Epithelial cell of proximal tubule (primary cell): Measurements from ENCODE around the gene HNRNPAB. TPM values are rescaled to one million over a fixed set of nuclear protein-coding genes. Genes with fewer than 3 reads are reported as not detected.
"Not testable (repeated sequence)": the region's sequence is repeated elsewhere in the genome, so short reads cannot be mapped to it uniquely, and the experiment has no call there.

Experiments used
- DNase-seq: peaks from one replicate; pipeline ENCODE4 v3.0.0-alpha.2; 2011; ENCODE audit warnings: low read depth
- H3K4me3 ChIP-seq: 2 replicates; pipeline ENCODE4 v1.5.1; 2011; ENCODE audit warnings: low read depth, mild to moderate bottlenecking, low read length
- CTCF ChIP-seq: conservative IDR thresholded peaks from 2 replicates; pipeline ENCODE4 v1.5.1; 2012; ENCODE audit warnings: low read depth, mild to moderate bottlenecking, low read length
- total RNA-seq: library from RNA; depleted of rRNA; stranded (reverse); fragments of >200 nt; gene quantifications from 2 replicates; pipeline ENCODE4 v1.2.3, GENCODE V29; 2015

Gene HNRNPAB
- total RNA-seq, 1 donor from 2014 or later: 189 TPM

- no peak for TF ChIP-seq CTCF
- no peak overlapping the region for H3K4me3 ChIP-seq
- DNase-seq: no peak
These were observed 10.3 kb upstream of the HNRNPAB start for GRCh38 chr5:178194026-178194425.

DNA sequence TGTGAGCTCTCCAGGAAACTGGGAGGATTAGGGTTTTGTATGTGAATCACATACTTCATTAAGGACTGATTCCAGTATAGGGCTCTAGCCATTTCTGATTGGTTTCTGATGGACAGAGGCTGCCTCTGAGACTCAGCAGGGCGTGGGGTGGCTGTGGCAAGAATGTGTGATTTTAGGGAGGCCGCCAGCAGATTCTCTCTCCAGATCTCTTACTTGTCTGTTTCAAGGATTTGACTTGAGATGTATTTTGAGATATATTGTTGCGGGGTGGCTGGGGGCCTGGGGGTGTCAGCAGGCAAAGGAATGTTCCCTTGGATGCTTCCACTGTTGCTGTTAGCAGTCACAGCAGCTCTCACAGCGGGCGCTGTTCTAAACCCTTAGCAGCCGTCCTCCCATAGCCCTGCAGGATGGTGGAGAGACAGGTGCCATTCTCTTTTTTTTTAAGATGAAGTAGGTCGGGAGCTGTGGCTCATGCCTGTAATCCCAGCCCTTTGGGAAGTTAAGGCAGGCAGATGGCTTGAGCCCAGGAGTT lies 8.0 kb upstream of the HNRNPAB start:
- no peak for DNase-seq
- TF ChIP-seq CTCF: no peak
- H3K4me3 ChIP-seq: no peak overlapping the region

GRCh38 chr5:178196986-178197385 lies 7.3 kb upstream of the HNRNPAB start:
- H3K4me3 ChIP-seq: no peak overlapping the region
- no peak for DNase-seq
- peak; percentile 52 for TF ChIP-seq CTCF

DNA sequence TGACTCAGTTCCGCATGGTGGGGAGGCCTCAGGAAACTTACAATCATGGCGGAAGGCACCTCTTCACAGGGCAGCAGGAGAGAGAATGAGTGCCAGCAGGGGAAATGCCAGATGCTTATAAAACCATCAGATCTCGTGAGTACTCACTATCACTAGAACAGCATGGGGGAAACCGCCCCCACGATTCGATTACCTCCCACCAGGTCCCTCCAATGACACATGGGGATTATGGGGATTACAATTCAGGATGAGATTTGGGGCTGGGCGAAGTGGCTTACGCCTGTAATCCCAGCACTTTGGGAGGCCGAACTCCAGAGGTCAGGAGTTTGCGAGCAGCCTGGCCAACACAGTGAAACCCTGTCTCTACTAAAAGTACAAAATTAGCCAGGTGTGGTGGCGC lies 6.2 kb upstream of the HNRNPAB start:
- H3K4me3 ChIP-seq, DNase-seq: not testable (repeated sequence)

DNA sequence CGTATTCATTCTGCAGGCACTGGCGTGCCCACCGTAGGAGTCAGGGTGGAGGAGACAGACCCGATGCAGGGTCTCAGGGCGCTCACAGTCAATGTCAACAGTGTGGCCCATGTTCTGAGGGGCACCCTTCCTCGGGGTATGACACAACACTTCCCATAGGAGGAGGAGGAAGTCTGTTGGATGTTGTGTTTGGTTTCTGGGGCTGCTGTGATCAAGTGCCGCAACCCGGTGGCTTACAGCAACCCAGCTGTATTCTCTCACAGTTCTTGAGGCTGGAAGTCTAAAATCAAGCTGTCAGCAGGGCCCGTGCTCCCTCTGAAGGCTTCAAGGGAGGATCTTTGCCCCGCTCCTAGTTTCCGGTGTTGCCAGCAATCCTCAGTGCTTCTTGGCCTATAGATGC lies 5.6 kb upstream of the HNRNPAB start:
- no peak for TF ChIP-seq CTCF
- H3K4me3 ChIP-seq: no peak overlapping the region
- DNase-seq: no peak

DNA sequence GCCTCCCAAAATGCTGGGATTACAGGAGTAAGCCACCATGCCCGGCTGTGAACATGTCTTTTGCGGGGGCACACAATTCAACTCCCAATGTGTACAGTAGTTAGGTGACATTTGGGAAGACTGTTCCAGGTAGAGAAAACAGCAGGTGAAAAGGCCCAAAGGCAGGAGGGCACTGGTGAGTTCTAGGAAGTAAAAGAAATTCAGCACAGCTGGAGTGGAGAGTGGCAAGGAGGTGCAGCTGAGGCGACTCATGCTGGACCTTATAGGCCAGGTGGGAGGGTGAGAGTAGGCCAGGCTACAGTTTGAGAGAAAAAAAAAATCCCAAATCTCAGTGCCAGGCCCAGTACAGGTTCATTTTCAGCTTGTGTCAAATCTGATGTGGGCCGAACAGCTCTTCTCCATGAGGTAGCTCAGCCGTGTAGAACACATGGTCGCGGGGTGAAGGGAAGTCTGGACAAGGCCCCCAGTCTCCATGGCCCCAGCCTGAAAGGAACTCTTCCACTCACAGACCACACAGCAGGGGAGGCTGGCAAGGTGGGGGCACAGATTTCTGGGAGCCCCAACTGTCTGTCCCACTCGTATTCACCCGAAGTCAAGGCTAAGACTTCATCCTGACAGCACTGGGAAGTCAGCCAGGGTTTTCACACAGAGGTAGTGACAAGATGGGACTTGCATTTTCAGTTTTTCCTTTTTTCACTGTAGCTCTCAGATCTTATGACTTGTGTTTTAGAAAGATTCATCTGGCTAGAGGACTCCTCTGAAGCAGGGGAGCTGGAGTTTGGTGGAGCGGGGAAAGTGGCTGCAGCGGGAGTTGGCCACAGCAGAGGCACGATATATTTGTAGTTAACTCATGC lies 4.5 kb upstream of the HNRNPAB start:
- no peak overlapping the region for H3K4me3 ChIP-seq
- DNase-seq: no peak
- TF ChIP-seq CTCF: no peak

- no peak for TF ChIP-seq CTCF
- no peak overlapping the region for H3K4me3 ChIP-seq
- no peak for DNase-seq
These were observed 3.0 kb upstream of the HNRNPAB start for GRCh38 chr5:178201221-178201926.
